Gastroesophageal sphincter (tissue), 4 donors: ENCODE data around the gene MCF2L2. TPM values are rescaled to one million over a fixed set of nuclear protein-coding genes. Genes with fewer than 3 reads are reported as not detected.

Experiments
- ATAC-seq: fragments of 150-250 bp; one replicate; pipeline ENCODE4 v1.9.1; 2016; ENCODE audit warnings: mild to moderate bottlenecking, moderate library complexity
- H3K27ac ChIP-seq, 4 donors: fragments of 200-600 bp; sonication (generic) in 3 of 4; 1 replicate in 3 of 4; 2 replicates in 1 of 4; pipeline ENCODE4 v1.5.1; 2016 to 2019
- H3K27me3 ChIP-seq: fragments of 200-600 bp; sonication (generic); one replicate; pipeline ENCODE4 v1.5.1; 2019
- H3K36me3 ChIP-seq, 2 donors: fragments of 200-600 bp; sonication (generic); one replicate each; pipeline ENCODE4 v1.5.1; 2019; ENCODE audit warnings: control low read depth in 1 of 2
- H3K4me1 ChIP-seq, 3 donors: fragments of 200-600 bp; sonication (generic); 1 replicate in 2 of 3; 2 replicates in 1 of 3; pipeline ENCODE4 v1.5.1; 2016 to 2019; ENCODE audit warnings: control low read depth in 2 of 3
- H3K4me3 ChIP-seq, 2 donors: fragments of 200-600 bp; sonication (generic); one replicate each; pipeline ENCODE4 v1.5.1; 2019; ENCODE audit warnings: mild to moderate bottlenecking in 1 of 2, moderate library complexity in 1 of 2
- H3K9me3 ChIP-seq, 3 donors: fragments of 200-600 bp; sonication (generic); one replicate each; pipeline ENCODE4 v1.5.1; 2017 to 2019; ENCODE audit warnings: control low read depth in 2 of 3
- CTCF ChIP-seq, 4 experiments: fragments of 200-600 bp in 2 of 4; fragments of 450-650 bp in 2 of 4; sonication (generic) in 1 of 4; IDR thresholded peaks; one replicate each; pipeline ENCODE4 v1.5.1; 2017 to 2019; ENCODE audit warnings: antibody characterized with exemption in 4 of 4, mild to moderate bottlenecking in 2 of 4, moderate library complexity in 2 of 4
- EP300 ChIP-seq: sonication (generic); formaldehyde crosslinking; IDR thresholded peaks from one replicate; pipeline ENCODE4 v1.6.1; 2017; ENCODE audit warnings: antibody characterized with exemption, mild to moderate bottlenecking
- POLR2A ChIP-seq, 2 donors: fragments of 450-650 bp; IDR thresholded peaks; one replicate each; pipeline ENCODE4 v1.6.1; 2017; ENCODE audit warnings: antibody characterized with exemption in 2 of 2, mild to moderate bottlenecking in 2 of 2, moderate library complexity in 1 of 2
- POLR2AphosphoS5 ChIP-seq: sonication (generic); formaldehyde crosslinking; IDR thresholded peaks from one replicate; pipeline ENCODE4 v1.6.1; 2017; ENCODE audit warnings: antibody characterized with exemption
- WGBS, 2 donors: methylation state at CpG; one replicate each; pipeline ENCODE4 v1.1.5; 2018; ENCODE audit warnings: low coverage in 1 of 2; 5-methylcytosine and 5-hydroxymethylcytosine counted together
- total RNA-seq, 4 donors: library from RNA; depleted of rRNA; stranded (reverse); fragments of >200 nt; gene quantifications; one replicate each; pipeline ENCODE4 v1.1.0, GENCODE V29; 2016

MCF2L2 gene
- total RNA-seq, 4 donors from 2014 or later = 0.67 to 4.0 (median 2.7) TPM

- Histone ChIP-seq H3K9me3 (no peaks in the 10 kb centered on the region), H3K27ac (peak overlapping the region in 1 of 4 donors; percentile 83), H3K27me3 (no peaks in the 10 kb centered on the region), H3K4me1 (peaks cover 0 to 23% (median 9%) of the 10 kb centered on the region in 3 donors), H3K4me3 (no peak overlapping the region), H3K36me3 (peaks cover 0 to 29% of the 10 kb centered on the region in 2 donors)
- no peak for ATAC-seq
- TF ChIP-seq POLR2A (IDR thresholded peaks at IDR 0.05) = no peak
- no peak for TF ChIP-seq EP300
- TF ChIP-seq POLR2AphosphoS5 = no peak
- WGBS, 2 donors = 20 to 67% methylated on average over 1 of the region's 1 CpG
These were observed 21.4 kb upstream of the MCF2L2 start for GRCh38 chr3:183449791-183450190.

- no peaks in the 10 kb centered on the region for H3K9me3 ChIP-seq
- TF ChIP-seq EP300 = no peak
- no peak for TF ChIP-seq CTCF (IDR thresholded peaks at IDR 0.05)
- no peak for TF ChIP-seq POLR2A (IDR thresholded peaks at IDR 0.05)
- no peak for TF ChIP-seq POLR2AphosphoS5
- peaks cover 0 to 25% of the 10 kb centered on the region in 2 donors for H3K36me3 ChIP-seq
- 27 to 36% methylated on average over 4 of the region's 4 CpGs for WGBS, 2 donors
- peaks cover 0 to 23% (median 9%) of the 10 kb centered on the region in 3 donors for H3K4me1 ChIP-seq
- peak overlapping the region in 2 of 4 donors; percentile 9 to 83 for H3K27ac ChIP-seq
- no peak overlapping the region for H3K4me3 ChIP-seq
- no peak for ATAC-seq
- no peaks in the 10 kb centered on the region for H3K27me3 ChIP-seq
These were observed 21.0 kb upstream of the MCF2L2 start for GRCh38 chr3:183449391-183449790.

GRCh38 chr3:183448369-183449128 lies 20.1 kb upstream of the MCF2L2 start:
- WGBS, 2 donors = 17 to 34% methylated on average over 2 to 3 of the region's 3 CpGs
- ATAC-seq = no peak
- TF ChIP-seq EP300 = no peak
- no peak for TF ChIP-seq CTCF (IDR thresholded peaks at IDR 0.05)
- no peak for TF ChIP-seq POLR2A (IDR thresholded peaks at IDR 0.05)
- no peak for TF ChIP-seq POLR2AphosphoS5
- Histone ChIP-seq H3K4me3 (peak overlapping the region; percentile 72 to 90), H3K27ac (peak overlapping the region in 3 of 4 donors; percentile 82 to 86 (median 83)), H3K9me3 (peaks cover 0 to 7% (median 0%) of the 10 kb centered on the region in 3 donors), H3K4me1 (peaks cover 0 to 23% (median 9%) of the 10 kb centered on the region in 3 donors), H3K27me3 (no peaks in the 10 kb centered on the region), H3K36me3 (peaks cover 0 to 17% of the 10 kb centered on the region in 2 donors)

GRCh38 chr3:183447206-183448001 lies 19.0 kb upstream of the MCF2L2 start:
- WGBS, 2 donors = 0 to 2% methylated on average over 23 to 29 of the region's 54 CpGs
- Histone ChIP-seq H3K9me3 (peaks cover 0 to 9% (median 0%) of the 10 kb centered on the region in 3 donors), H3K4me3 (peak overlapping the region; percentile 72 to 90), H3K27ac (peak overlapping the region; percentile 48 to 86 (median 82)), H3K36me3 (peaks cover 0 to 5% of the 10 kb centered on the region in 2 donors), H3K27me3 (no peaks in the 10 kb centered on the region), H3K4me1 (peaks cover 0 to 23% (median 9%) of the 10 kb centered on the region in 3 donors)
- peak; percentile 86 for ATAC-seq
- peak; percentile 41 to 55 for TF ChIP-seq POLR2A (IDR thresholded peaks at IDR 0.05)
- TF ChIP-seq CTCF (IDR thresholded peaks at IDR 0.05) = no peak
- peak; percentile 51 for TF ChIP-seq POLR2AphosphoS5

GRCh38 chr3:183446838-183447205 lies 18.4 kb upstream of the MCF2L2 start:
- Histone ChIP-seq H3K36me3 (no peaks in the 10 kb centered on the region), H3K27ac (peak overlapping the region in 2 of 4 donors; percentile 82 to 83), H3K4me1 (peaks cover 0 to 23% (median 9%) of the 10 kb centered on the region in 3 donors), H3K9me3 (peaks cover 0 to 9% (median 0%) of the 10 kb centered on the region in 3 donors), H3K27me3 (no peaks in the 10 kb centered on the region), H3K4me3 (peak overlapping the region; percentile 72 to 90)
- no peak for ATAC-seq
- TF ChIP-seq EP300 (no peak), POLR2AphosphoS5 (no peak), CTCF (IDR thresholded peaks at IDR 0.05) (no peak), POLR2A (IDR thresholded peaks at IDR 0.05) (no peak)
- WGBS, 2 donors = 100% methylated on average over 2 of the region's 2 CpGs
